Small intestine (tissue), 7 donors: ENCODE results near the gene DDX28. TPM values are rescaled to one million over a fixed set of nuclear protein-coding genes. Genes with fewer than 3 reads are reported as not detected.
A peak's percentile ranks its signal among the peaks of the same experiment; 100 is the strongest.

Experiments
- DNase-seq, 2 donors: peaks; one replicate each; pipeline versions ENCODE4 v3.0.0 to v3.0.0-alpha.2; 2013
- FAIRE-seq: peaks from 2 replicates; lab custom pipeline; 2012; peaks lifted over from hg19 to GRCh38; lab: Jason Lieb, UNC
- H3K27ac ChIP-seq, 3 donors: one replicate each; pipeline ENCODE4 v1.5.1; 2013; ENCODE audit warnings: low read length in 2 of 3, mild to moderate bottlenecking in 2 of 3, control low read depth in 1 of 3, inconsistent platforms in 1 of 3, low read depth in 1 of 3, moderate library complexity in 1 of 3
- H3K27me3 ChIP-seq, 3 donors: one replicate each; pipeline ENCODE4 v1.6.1; 2013; ENCODE audit warnings: low read length in 3 of 3, inconsistent platforms in 1 of 3; ENCODE audit not compliant: control insufficient read depth in 3 of 3, insufficient read depth in 3 of 3
- H3K36me3 ChIP-seq, 3 donors: one replicate each; pipeline ENCODE4 v1.6.1; 2013; ENCODE audit warnings: low read length in 3 of 3, inconsistent platforms in 1 of 3, low read depth in 1 of 3, mild to moderate bottlenecking in 1 of 3, moderate library complexity in 1 of 3; ENCODE audit not compliant: control insufficient read depth in 3 of 3, insufficient read depth in 2 of 3
- H3K4me1 ChIP-seq, 3 donors: one replicate each; pipeline ENCODE4 v1.6.1; 2013; ENCODE audit warnings: low read length in 2 of 3, inconsistent platforms in 1 of 3, low read depth in 1 of 3, mild to moderate bottlenecking in 1 of 3, moderate library complexity in 1 of 3; ENCODE audit not compliant: control insufficient read depth in 3 of 3, insufficient read depth in 2 of 3
- H3K4me3 ChIP-seq, 3 donors: one replicate each; pipeline ENCODE4 v1.5.1; 2013; ENCODE audit warnings: low read length in 3 of 3, control low read depth in 1 of 3, inconsistent platforms in 1 of 3, low read depth in 1 of 3, mild to moderate bottlenecking in 1 of 3, moderate library complexity in 1 of 3
- H3K9me3 ChIP-seq, 2 donors: one replicate each; pipeline ENCODE4 v1.6.1; 2013; ENCODE audit warnings: low read depth in 1 of 2, low read length in 1 of 2; ENCODE audit not compliant: control insufficient read depth in 2 of 2, insufficient read depth in 1 of 2
- WGBS, 3 donors: extraction: QIAGEN DNeasy Blood & Tissue Kit; methylation state at CpG; one replicate each; pipeline ENCODE4 v1.1.7; 2013; 5-methylcytosine and 5-hydroxymethylcytosine counted together
- polyA plus RNA-seq, 4 donors: library from polyadenylated mRNA; stranded (reverse) in 3 of 4; unstranded in 1 of 4; fragments of 200-250 nt in 3 of 4; fragments of 120-200 nt in 1 of 4; gene quantifications; one replicate each; pipeline versions ENCODE4 v1.2.1 to v1.2.3, GENCODE V29; 2013
- donor health status: healthy with polysubstance abuse.
- donor health status: control.
- donor health status: control.
- donor health status: Bipolar disorder and iron deficiency.
- donor health status: healthy.

Gene DDX28
- polyA plus RNA-seq, 4 donors, result 3.8 to 14.6 (median 9.6) TPM

- Histone ChIP-seq H3K9me3 (no peaks in the 10 kb centered on the region), H3K4me1 (peaks cover 0 to 7% (median 4%) of the 10 kb centered on the region in 3 donors), H3K36me3 (peaks cover 4 to 74% (median 8%) of the 10 kb centered on the region in 3 donors), H3K27me3 (no peaks in the 10 kb centered on the region), H3K4me3 (no peak overlapping the region), H3K27ac (no peak overlapping the region)
- WGBS, 3 donors, result 95% methylated on average over 9 of the region's 9 CpGs
- FAIRE-seq (no peak), DNase-seq (no peak)
These were observed 45.9 kb upstream of the DDX28 start for GRCh38 chr16:68068926-68069325.

GRCh38 chr16:68066763-68067162, 43.7 kb upstream of the DDX28 start:
- no peak for FAIRE-seq
- peaks cover 4 to 63% (median 8%) of the 10 kb centered on the region in 3 donors for H3K36me3 ChIP-seq
- no peak overlapping the region for H3K27ac ChIP-seq
- H3K4me3 ChIP-seq, result no peak overlapping the region
- no peaks in the 10 kb centered on the region for H3K27me3 ChIP-seq
- H3K4me1 ChIP-seq, result peaks cover 0 to 7% (median 3%) of the 10 kb centered on the region in 3 donors
- no peaks in the 10 kb centered on the region for H3K9me3 ChIP-seq
- 59 to 75% (median 74%) methylated on average over 1 of the region's 1 CpG for WGBS, 3 donors
- no peak for DNase-seq

- Histone ChIP-seq H3K4me3 (no peak overlapping the region), H3K27ac (no peak overlapping the region), H3K4me1 (peaks cover 0 to 7% (median 3%) of the 10 kb centered on the region in 3 donors), H3K27me3 (no peaks in the 10 kb centered on the region), H3K36me3 (peaks cover 0 to 63% (median 5%) of the 10 kb centered on the region in 3 donors), H3K9me3 (no peaks in the 10 kb centered on the region)
- 72 to 82% (median 72%) methylated on average over 6 of the region's 6 CpGs for WGBS, 3 donors
- DNase-seq (no peak), FAIRE-seq (no peak)
These were observed 42.8 kb upstream of the DDX28 start for GRCh38 chr16:68065716-68066305.

- FAIRE-seq (no peak), DNase-seq (peak; percentile 69)
- peaks cover 0 to 62% (median 6%) of the 10 kb centered on the region in 3 donors for H3K36me3 ChIP-seq
- peaks cover 0 to 7% (median 0%) of the 10 kb centered on the region in 3 donors for H3K4me1 ChIP-seq
- peak overlapping the region in 1 of 3 donors; percentile 36 for H3K27ac ChIP-seq
- H3K9me3 ChIP-seq, result no peaks in the 10 kb centered on the region
- H3K27me3 ChIP-seq, result no peaks in the 10 kb centered on the region
- WGBS, 3 donors, result 42 to 47% (median 44%) methylated on average over 2 of the region's 2 CpGs
- H3K4me3 ChIP-seq, result no peak overlapping the region
These were observed 41.8 kb upstream of the DDX28 start for GRCh38 chr16:68064791-68065365.

GRCh38 chr16:68062910-68063393, 39.9 kb upstream of the DDX28 start:
- no peak for DNase-seq
- WGBS, 3 donors, result 86 to 91% (median 87%) methylated on average over 4 of the region's 4 CpGs
- Histone ChIP-seq H3K9me3 (no peaks in the 10 kb centered on the region), H3K4me3 (no peak overlapping the region), H3K4me1 (peaks cover 0 to 2% (median 0%) of the 10 kb centered on the region in 3 donors), H3K36me3 (peaks cover 0 to 55% (median 4%) of the 10 kb centered on the region in 3 donors), H3K27me3 (no peaks in the 10 kb centered on the region), H3K27ac (no peak overlapping the region)
- no peak for FAIRE-seq

- H3K36me3 ChIP-seq, result peaks cover 0 to 53% (median 4%) of the 10 kb centered on the region in 3 donors
- no peaks in the 10 kb centered on the region for H3K27me3 ChIP-seq
- H3K9me3 ChIP-seq, result no peaks in the 10 kb centered on the region
- 83 to 94% (median 90%) methylated on average over 3 of the region's 3 CpGs for WGBS, 3 donors
- H3K27ac ChIP-seq, result no peak overlapping the region
- no peaks in the 10 kb centered on the region for H3K4me1 ChIP-seq
- no peak for FAIRE-seq
- DNase-seq, result no peak
- H3K4me3 ChIP-seq, result no peak overlapping the region
These were observed 38.4 kb upstream of the DDX28 start for GRCh38 chr16:68061396-68061795.

GRCh38 chr16:68059804-68060203, 36.8 kb upstream of the DDX28 start:
- FAIRE-seq (no peak), DNase-seq (no peak)
- peaks cover 2 to 47% (median 4%) of the 10 kb centered on the region in 3 donors for H3K36me3 ChIP-seq
- H3K9me3 ChIP-seq, result no peaks in the 10 kb centered on the region
- H3K27me3 ChIP-seq, result no peaks in the 10 kb centered on the region
- no peaks in the 10 kb centered on the region for H3K4me1 ChIP-seq
- no peak overlapping the region for H3K4me3 ChIP-seq
- H3K27ac ChIP-seq, result no peak overlapping the region

- FAIRE-seq, result no peak
- Histone ChIP-seq H3K4me1 (no peaks in the 10 kb centered on the region), H3K27ac (no peak overlapping the region), H3K9me3 (no peaks in the 10 kb centered on the region), H3K4me3 (no peak overlapping the region), H3K27me3 (no peaks in the 10 kb centered on the region), H3K36me3 (peaks cover 2 to 45% (median 5%) of the 10 kb centered on the region in 3 donors)
- DNase-seq, result no peak
- 93 to 97% (median 94%) methylated on average over 3 of the region's 3 CpGs for WGBS, 3 donors
These were observed 32.4 kb upstream of the DDX28 start for GRCh38 chr16:68055395-68055794.
